CD4-positive, alpha-beta T cell treated with Interleukin-2 at 100 ng/mL for 4 hours (primary cell): ENCODE results near the gene GRIN1.
A peak's percentile ranks its signal among the peaks of the same experiment; 100 is the strongest.
"Not testable (repeated sequence)": the region's sequence is repeated elsewhere in the genome, so short reads cannot be mapped to it uniquely, and the experiment has no call there.

Experiments
- DNase-seq: peaks from one replicate; pipeline ENCODE4 v3.0.0-alpha.2; 2020; ENCODE audit warnings: low spot score

Gene GRIN1

GRCh38 chr9:137128862-137129455 is 10.0 kb upstream of the GRIN1 start:
- peak; percentile 2 for DNase-seq

GRCh38 chr9:137129456-137130175 is 9.3 kb upstream of the GRIN1 start:
- DNase-seq: peak; percentile 90

GRCh38 chr9:137130176-137130755 is 8.7 kb upstream of the GRIN1 start:
- DNase-seq: no peak

GRCh38 chr9:137134191-137134590 is 4.8 kb upstream of the GRIN1 start:
- no peak for DNase-seq

GRCh38 chr9:137135154-137135553 is 3.8 kb upstream of the GRIN1 start:
- not testable (repeated sequence) for DNase-seq

- DNase-seq: no peak
Observed at GRCh38 chr9:137136261-137136880, 2.6 kb upstream of the GRIN1 start.

- DNase-seq: no peak
Observed at GRCh38 chr9:137136881-137137607, 1.9 kb upstream of the GRIN1 start.

GRCh38 chr9:137138058-137138721 is 764 bp upstream of the GRIN1 start:
- DNase-seq: no peak

- DNase-seq: no peak
Observed at GRCh38 chr9:137139468-137140150, 655 bp downstream of the GRIN1 start.

GRCh38 chr9:137140151-137141012 is 1.4 kb downstream of the GRIN1 start:
- no peak for DNase-seq

GRCh38 chr9:137141050-137141810 is 2.3 kb downstream of the GRIN1 start:
- no peak for DNase-seq

GRCh38 chr9:137141976-137142936 is 3.3 kb downstream of the GRIN1 start:
- no peak for DNase-seq

GRCh38 chr9:137143459-137143858 is 4.5 kb downstream of the GRIN1 start:
- no peak for DNase-seq

GRCh38 chr9:137145731-137146526 is 7.0 kb downstream of the GRIN1 start:
- DNase-seq: no peak

- no peak for DNase-seq
Observed at GRCh38 chr9:137146527-137146918, 7.6 kb downstream of the GRIN1 start.

- no peak for DNase-seq
Observed at GRCh38 chr9:137147091-137147792, 8.3 kb downstream of the GRIN1 start.

- DNase-seq: no peak
Observed at GRCh38 chr9:137147793-137148160, 8.8 kb downstream of the GRIN1 start.
